Activated naive CD4-positive, alpha-beta T cell (primary cell): ENCODE results near the gene GPC2.
A peak's percentile ranks its signal among the peaks of the same experiment; 100 is the strongest.

Experiments used
- DNase-seq, 4 experiments: peaks; one replicate each; lab custom pipeline; 2025; lab: John Stamatoyannopoulos, UW

Gene GPC2

GRCh38 chr7:100169147-100169850 is 7.9 kb downstream of the GPC2 start:
- DNase-seq = peak in 1 of 4 experiments; percentile 33

- no peak for DNase-seq
Measured at GRCh38 chr7:100167912-100168323, 9.3 kb downstream of the GPC2 start.

GRCh38 chr7:100166970-100167911 is 9.9 kb downstream of the GPC2 start:
- DNase-seq = no peak

- DNase-seq = peak in 1 of 4 experiments; percentile 25
Measured at GRCh38 chr7:100166317-100166940, 10.8 kb downstream of the GPC2 start.

- no peak for DNase-seq
Measured at GRCh38 chr7:100163871-100164270, 13.3 kb downstream of the GPC2 start.

- no peak for DNase-seq
Measured at GRCh38 chr7:100163006-100163531, 14.1 kb downstream of the GPC2 start.

- no peak for DNase-seq
Measured at GRCh38 chr7:100160067-100160466, 17.1 kb downstream of the GPC2 start.

GRCh38 chr7:100159099-100159623 is 18.0 kb downstream of the GPC2 start:
- no peak for DNase-seq

- DNase-seq = peak; percentile 70 to 88 (median 82)
Measured at GRCh38 chr7:100158229-100159098, 18.7 kb downstream of the GPC2 start, which contains the start of gene TRAPPC14. TRAPPC14 (minus strand) TSS chr7:100158723; CDS start chr7:100158499, 224 bp downstream.

- DNase-seq = no peak
Measured at GRCh38 chr7:100157334-100158228, 19.6 kb downstream of the GPC2 start.

GRCh38 chr7:100157069-100157333 is 20.2 kb downstream of the GPC2 start:
- no peak for DNase-seq

GRCh38 chr7:100156331-100157068 is 20.7 kb downstream of the GPC2 start:
- DNase-seq = no peak

GRCh38 chr7:100155553-100156317 is 21.4 kb downstream of the GPC2 start:
- DNase-seq = no peak

- no peak for DNase-seq
Measured at GRCh38 chr7:100154651-100155491, 22.3 kb downstream of the GPC2 start.

GRCh38 chr7:100153708-100154535 is 23.3 kb downstream of the GPC2 start:
- no peak for DNase-seq

- no peak for DNase-seq
Measured at GRCh38 chr7:100152937-100153666, 24.1 kb downstream of the GPC2 start.
